ENCODE data around the gene CRLF3. TPM values are rescaled to one million over a fixed set of nuclear protein-coding genes. Genes with fewer than 3 reads are reported as not detected.
"Not testable (repeated sequence)": the region's sequence is repeated elsewhere in the genome, so short reads cannot be mapped to it uniquely, and the experiment has no call there.

CRLF3 gene
- total RNA-seq, 1 donor from 2014 or later: 6.1 TPM

GRCh38 chr17:30761060-30761459 is 63.4 kb downstream of the CRLF3 start:
- DNase-seq: no peak
- ATAC-seq: no peak
- intact Hi-C loops (cut with micrococcal nuclease): no loop called here

DNA sequence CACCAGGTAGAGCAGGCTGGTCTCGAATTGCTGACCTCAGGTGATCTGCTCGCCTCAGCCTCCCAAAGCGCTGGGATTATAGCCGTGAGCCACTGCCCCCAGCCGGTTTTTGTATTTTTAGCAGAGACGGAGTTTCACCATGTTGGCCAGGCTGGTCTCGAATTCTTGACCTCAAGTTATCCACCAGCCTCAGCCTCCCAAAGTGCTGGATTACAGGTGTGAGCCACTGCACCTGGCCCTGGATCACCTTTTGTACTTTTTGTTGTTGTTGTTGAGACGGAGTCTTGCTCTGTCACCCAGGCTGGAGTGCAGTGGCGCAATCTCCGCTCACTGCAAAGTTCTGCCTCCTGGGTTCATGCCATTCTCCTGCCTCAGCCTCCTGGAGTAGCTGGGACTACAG is 71.2 kb downstream of the CRLF3 start:
- intact Hi-C loops (cut with micrococcal nuclease): not testable (repeated sequence)

DNA sequence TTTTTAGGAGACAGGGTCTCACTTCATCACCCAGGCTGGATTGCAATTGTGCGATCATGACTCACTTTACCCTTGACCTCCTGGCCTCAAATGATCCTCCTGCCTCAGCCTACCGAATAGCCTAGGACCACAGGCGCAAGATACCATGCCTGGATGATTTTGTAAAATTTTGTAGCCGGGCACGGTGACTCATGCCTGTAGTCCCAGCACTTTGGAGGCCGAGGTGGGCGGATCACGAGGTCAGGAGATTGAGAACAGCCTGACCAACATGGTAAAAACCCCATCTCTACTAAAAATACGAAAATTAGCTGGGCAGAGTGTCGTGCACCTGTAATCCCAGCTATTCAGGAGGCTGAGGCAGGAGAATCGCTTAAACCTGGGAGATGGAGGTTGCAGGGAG is 73.5 kb downstream of the CRLF3 start:
- ATAC-seq; DNase-seq; intact Hi-C loops (cut with micrococcal nuclease): not testable (repeated sequence)

More for the DNA sequence above, 71.2 kb downstream of the CRLF3 start:
- not testable (repeated sequence) for ATAC-seq, DNase-seq

- intact Hi-C loops (cut with micrococcal nuclease); ATAC-seq; DNase-seq: not testable (repeated sequence)
These were observed 76.9 kb downstream of the CRLF3 start for GRCh38 chr17:30747621-30748020.

- ATAC-seq; DNase-seq; intact Hi-C loops (cut with micrococcal nuclease): not testable (repeated sequence)
These were observed 81.8 kb downstream of the CRLF3 start for GRCh38 chr17:30742669-30743068.

- DNase-seq; ATAC-seq; intact Hi-C loops (cut with micrococcal nuclease): not testable (repeated sequence)
These were observed 88.1 kb downstream of the CRLF3 start for GRCh38 chr17:30736371-30736770.

DNA sequence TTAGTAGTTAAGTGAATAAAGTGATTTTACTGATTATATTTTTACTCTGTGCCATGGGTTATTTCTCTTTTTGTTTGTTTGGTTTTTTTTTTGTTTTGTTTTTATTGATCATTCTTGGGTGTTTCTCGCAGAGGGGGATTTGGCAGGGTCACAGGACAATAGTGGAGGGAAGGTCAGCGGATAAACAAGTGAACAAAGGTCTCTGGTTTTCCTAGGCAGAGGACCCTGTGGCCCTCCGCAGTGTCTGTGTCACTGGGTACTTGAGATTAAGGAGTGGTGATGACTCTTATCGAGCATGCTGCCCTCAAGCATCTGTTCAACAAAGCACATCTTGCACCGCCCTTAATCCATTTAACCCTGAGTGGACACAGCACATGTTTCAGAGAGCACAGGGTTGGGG is 88.8 kb downstream of the CRLF3 start:
- intact Hi-C loops (cut with micrococcal nuclease); DNase-seq; ATAC-seq: not testable (repeated sequence)

DNA sequence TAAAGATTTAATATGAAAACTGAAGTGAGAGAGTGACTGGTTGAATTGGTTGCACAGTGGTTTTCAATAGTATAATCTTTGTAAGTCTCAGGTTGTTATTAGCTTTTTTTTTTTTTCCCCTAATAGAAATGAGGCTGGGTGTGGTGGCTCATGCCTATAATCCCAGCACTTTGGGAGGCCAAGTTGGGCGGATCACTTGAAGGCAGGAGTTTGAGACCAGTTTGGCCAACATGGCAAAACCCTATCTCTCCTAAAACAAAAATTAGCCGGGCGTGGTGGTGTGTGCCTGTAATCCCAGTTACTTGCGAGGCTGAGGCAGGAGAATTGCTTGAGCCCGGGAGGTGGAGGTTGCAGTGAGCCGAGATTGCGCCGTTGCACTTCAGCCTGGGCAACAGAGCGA is 89.3 kb downstream of the CRLF3 start:
- ATAC-seq; DNase-seq; intact Hi-C loops (cut with micrococcal nuclease): not testable (repeated sequence)

DNA sequence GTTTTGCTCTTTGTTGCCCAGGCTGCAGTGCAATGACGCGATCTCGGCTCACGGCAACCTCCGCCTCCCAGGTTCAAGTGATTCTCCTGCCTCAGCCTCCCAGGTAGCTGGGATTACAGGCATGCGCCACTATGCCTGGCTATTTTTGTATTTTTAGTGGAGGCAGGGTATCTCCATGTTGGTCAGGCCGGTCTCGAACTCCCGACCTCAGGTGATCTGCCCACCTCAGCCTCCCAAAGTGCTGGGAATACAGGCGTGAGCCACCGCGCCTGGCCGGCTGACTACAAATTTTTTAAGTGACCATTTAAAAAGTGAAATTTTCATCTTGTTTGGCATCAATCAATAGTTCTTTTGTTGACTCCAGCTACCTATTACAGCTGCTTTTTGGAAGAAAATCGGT is 90.3 kb downstream of the CRLF3 start:
- DNase-seq: peak; percentile 10
- ATAC-seq; intact Hi-C loops (cut with micrococcal nuclease): not testable (repeated sequence)

Other genes with a start within 250 kb of the CRLF3 start
- 0.50 TPM for gene ATAD5, start 7.3 kb upstream of the CRLF3 start, total RNA-seq
- gene TEFM, start 81.5 kb upstream of the CRLF3 start, total RNA-seq: 14.2 TPM
- gene ADAP2, start 97.3 kb upstream of the CRLF3 start, total RNA-seq: 8.0 TPM
- gene RNF135, start 146.3 kb upstream of the CRLF3 start, total RNA-seq: 4.1 TPM